SK-N-SH treated with all-trans-retinoic acid at 6 μM for 48 hours (cell line): ENCODE measurements around the gene ZRANB2.
A peak's percentile ranks its signal among the peaks of the same experiment; 100 is the strongest.

Source experiments
- ATAC-seq: fragments of 200-7000 bp; cut with Tn5 transposase; 3 replicates; pipeline ENCODE4 v1.9.1; 2020; ENCODE audit warnings: mild to moderate bottlenecking, moderate library complexity
- BACH2 ChIP-seq: fragments of 250-450 bp; sonication (Bioruptor Pico); IDR thresholded peaks from 2 replicates; pipeline ENCODE4 v1.9.0; 2021; ENCODE audit warnings: mild to moderate bottlenecking, borderline replicate concordance
- ESRRG ChIP-seq: fragments of 250-450 bp; sonication (Bioruptor Pico); IDR thresholded peaks from 2 replicates; pipeline ENCODE4 v1.6.1; 2021; ENCODE audit warnings: mild to moderate bottlenecking
- GLIS3 ChIP-seq: fragments of 250-450 bp; sonication (Bioruptor Pico); IDR thresholded peaks from 2 replicates; pipeline ENCODE4 v1.5.0; 2020; ENCODE audit warnings: mild to moderate bottlenecking, moderate library complexity
- ISL1 ChIP-seq: fragments of 250-450 bp; sonication (Bioruptor Pico); IDR thresholded peaks from 2 replicates; pipeline ENCODE4 v2.1.2; 2022; ENCODE audit warnings: mild to moderate bottlenecking, moderate library complexity
- OSR1 ChIP-seq: fragments of 250-450 bp; sonication (Bioruptor Pico); IDR thresholded peaks from 2 replicates; pipeline ENCODE4 v1.8.0; 2022; ENCODE audit warnings: moderate library complexity, mild to moderate bottlenecking, inconsistent platforms
- PATZ1 ChIP-seq: fragments of 250-450 bp; sonication (Bioruptor Pico); IDR thresholded peaks from 2 replicates; pipeline ENCODE4 v1.8.0; 2020; ENCODE audit warnings: mild to moderate bottlenecking, moderate library complexity, borderline replicate concordance
- PPARA ChIP-seq: fragments of 250-450 bp; sonication (Bioruptor Pico); IDR thresholded peaks from 2 replicates; pipeline ENCODE4 v1.5.0; 2020; ENCODE audit warnings: mild to moderate bottlenecking, borderline replicate concordance
- RARB ChIP-seq: fragments of 250-450 bp; sonication (Bioruptor Pico); IDR thresholded peaks from 2 replicates; pipeline ENCODE4 v1.8.0; 2021; ENCODE audit warnings: mild to moderate bottlenecking, moderate library complexity
- SNAI2 ChIP-seq: fragments of 250-450 bp; sonication (Bioruptor Pico); IDR thresholded peaks from 2 replicates; pipeline ENCODE4 v1.5.0; 2020; ENCODE audit warnings: mild to moderate bottlenecking, moderate library complexity
- TCF4 ChIP-seq: fragments of 250-450 bp; sonication (Bioruptor Pico); IDR thresholded peaks from 2 replicates; pipeline ENCODE4 v1.8.0; 2021; ENCODE audit warnings: mild to moderate bottlenecking, moderate library complexity, borderline replicate concordance
- TOX ChIP-seq: fragments of 250-450 bp; sonication (Bioruptor Pico); IDR thresholded peaks from 2 replicates; pipeline ENCODE4 v1.8.0; 2021; ENCODE audit warnings: mild to moderate bottlenecking, moderate library complexity, borderline replicate concordance
- ZC3H10 ChIP-seq: fragments of 250-450 bp; sonication (Bioruptor Pico); IDR thresholded peaks from 2 replicates; pipeline ENCODE4 v1.5.1; 2021; ENCODE audit warnings: mild to moderate bottlenecking, moderate library complexity
- ZFP3 ChIP-seq: fragments of 250-450 bp; sonication (Bioruptor Pico); IDR thresholded peaks from 2 replicates; pipeline ENCODE4 v1.5.0; 2020; ENCODE audit warnings: mild to moderate bottlenecking, moderate library complexity
- ZFP30 ChIP-seq: fragments of 450-650 bp; formaldehyde crosslinking; IDR thresholded peaks from 2 replicates; pipeline ENCODE4 v1.5.0; 2022; ENCODE audit warnings: mild to moderate bottlenecking, moderate library complexity
- ZNF565 ChIP-seq: fragments of 450-650 bp; formaldehyde crosslinking; conservative IDR thresholded peaks from 2 replicates; pipeline ENCODE4 v1.5.0; 2020; ENCODE audit warnings: low read depth, mild to moderate bottlenecking, moderate library complexity
- ZNF8 ChIP-seq: fragments of 450-650 bp; formaldehyde crosslinking; IDR thresholded peaks from 2 replicates; pipeline ENCODE4 v1.5.0; 2020; ENCODE audit warnings: mild to moderate bottlenecking, moderate library complexity
- TF ChIP-seq, protein P1 (sequence below): fragments of 250-450 bp; sonication (Bioruptor Pico); IDR thresholded peaks from 2 replicates; pipeline ENCODE4 v1.8.0; 2021; ENCODE audit warnings: low read depth, mild to moderate bottlenecking, moderate library complexity, borderline replicate concordance
- TF ChIP-seq, protein P2 (sequence below): fragments of 250-450 bp; sonication (Bioruptor Pico); IDR thresholded peaks from 2 replicates; pipeline ENCODE4 v1.5.1; 2020; ENCODE audit warnings: low read depth, mild to moderate bottlenecking, moderate library complexity
- TF ChIP-seq, protein P3 (sequence below): fragments of 250-450 bp; sonication (Bioruptor Pico); IDR thresholded peaks from 2 replicates; pipeline ENCODE4 v1.5.0; 2020; ENCODE audit warnings: mild to moderate bottlenecking, moderate library complexity
- TF ChIP-seq, protein P4 (sequence below): fragments of 250-450 bp; sonication (Bioruptor Pico); IDR thresholded peaks from 2 replicates; pipeline ENCODE4 v1.5.1; 2021; ENCODE audit warnings: mild to moderate bottlenecking, moderate library complexity

The ZRANB2 gene

DNA sequence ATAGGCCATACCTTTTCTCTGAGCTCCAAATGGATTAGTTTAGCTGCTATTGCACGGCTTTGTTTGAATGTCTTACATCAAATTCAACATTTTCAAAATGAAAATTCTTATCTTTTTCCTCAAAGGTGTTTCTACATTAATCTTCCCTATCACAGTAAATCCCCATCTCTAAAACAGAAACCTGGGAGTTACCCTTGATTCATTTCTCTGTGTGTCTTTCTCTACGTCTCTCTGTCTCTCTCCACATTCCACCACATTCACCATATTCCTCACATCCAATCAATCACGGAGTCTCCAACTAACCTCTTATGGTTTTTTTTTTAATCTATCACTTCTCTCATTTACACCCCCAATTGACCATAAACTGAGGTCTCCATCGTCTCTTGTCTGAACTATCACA, 57.3 kb downstream of the ZRANB2 start:
- no peak for TF ChIP-seq ZFP30 (CRISPR knock-in tag)
- TF ChIP-seq ZNF8 (CRISPR knock-in tag): no peak
- TF ChIP-seq, protein P1, sequence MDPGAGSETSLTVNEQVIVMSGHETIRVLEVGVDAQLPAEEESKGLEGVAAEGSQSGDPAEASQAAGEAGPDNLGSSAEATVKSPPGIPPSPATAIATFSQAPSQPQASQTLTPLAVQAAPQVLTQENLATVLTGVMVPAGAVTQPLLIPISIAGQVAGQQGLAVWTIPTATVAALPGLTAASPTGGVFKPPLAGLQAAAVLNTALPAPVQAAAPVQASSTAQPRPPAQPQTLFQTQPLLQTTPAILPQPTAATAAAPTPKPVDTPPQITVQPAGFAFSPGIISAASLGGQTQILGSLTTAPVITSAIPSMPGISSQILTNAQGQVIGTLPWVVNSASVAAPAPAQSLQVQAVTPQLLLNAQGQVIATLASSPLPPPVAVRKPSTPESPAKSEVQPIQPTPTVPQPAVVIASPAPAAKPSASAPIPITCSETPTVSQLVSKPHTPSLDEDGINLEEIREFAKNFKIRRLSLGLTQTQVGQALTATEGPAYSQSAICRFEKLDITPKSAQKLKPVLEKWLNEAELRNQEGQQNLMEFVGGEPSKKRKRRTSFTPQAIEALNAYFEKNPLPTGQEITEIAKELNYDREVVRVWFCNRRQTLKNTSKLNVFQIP: no peak
- TF ChIP-seq TOX (CRISPR knock-in tag): no peak
- TF ChIP-seq TCF4 (CRISPR knock-in tag): no peak
- TF ChIP-seq, protein P2, sequence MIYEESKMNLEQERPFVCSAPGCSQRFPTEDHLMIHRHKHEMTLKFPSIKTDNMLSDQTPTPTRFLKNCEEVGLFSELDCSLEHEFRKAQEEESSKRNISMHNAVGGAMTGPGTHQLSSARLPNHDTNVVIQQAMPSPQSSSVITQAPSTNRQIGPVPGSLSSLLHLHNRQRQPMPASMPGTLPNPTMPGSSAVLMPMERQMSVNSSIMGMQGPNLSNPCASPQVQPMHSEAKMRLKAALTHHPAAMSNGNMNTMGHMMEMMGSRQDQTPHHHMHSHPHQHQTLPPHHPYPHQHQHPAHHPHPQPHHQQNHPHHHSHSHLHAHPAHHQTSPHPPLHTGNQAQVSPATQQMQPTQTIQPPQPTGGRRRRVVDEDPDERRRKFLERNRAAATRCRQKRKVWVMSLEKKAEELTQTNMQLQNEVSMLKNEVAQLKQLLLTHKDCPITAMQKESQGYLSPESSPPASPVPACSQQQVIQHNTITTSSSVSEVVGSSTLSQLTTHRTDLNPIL (CRISPR knock-in tag): no peak
- no peak for TF ChIP-seq PATZ1 (CRISPR knock-in tag)
- ATAC-seq: no peak

GRCh38 chr1:71019233-71019969, 61.4 kb downstream of the ZRANB2 start:
- no peak for TF ChIP-seq ZFP3 (CRISPR knock-in tag)
- TF ChIP-seq, protein P3, sequence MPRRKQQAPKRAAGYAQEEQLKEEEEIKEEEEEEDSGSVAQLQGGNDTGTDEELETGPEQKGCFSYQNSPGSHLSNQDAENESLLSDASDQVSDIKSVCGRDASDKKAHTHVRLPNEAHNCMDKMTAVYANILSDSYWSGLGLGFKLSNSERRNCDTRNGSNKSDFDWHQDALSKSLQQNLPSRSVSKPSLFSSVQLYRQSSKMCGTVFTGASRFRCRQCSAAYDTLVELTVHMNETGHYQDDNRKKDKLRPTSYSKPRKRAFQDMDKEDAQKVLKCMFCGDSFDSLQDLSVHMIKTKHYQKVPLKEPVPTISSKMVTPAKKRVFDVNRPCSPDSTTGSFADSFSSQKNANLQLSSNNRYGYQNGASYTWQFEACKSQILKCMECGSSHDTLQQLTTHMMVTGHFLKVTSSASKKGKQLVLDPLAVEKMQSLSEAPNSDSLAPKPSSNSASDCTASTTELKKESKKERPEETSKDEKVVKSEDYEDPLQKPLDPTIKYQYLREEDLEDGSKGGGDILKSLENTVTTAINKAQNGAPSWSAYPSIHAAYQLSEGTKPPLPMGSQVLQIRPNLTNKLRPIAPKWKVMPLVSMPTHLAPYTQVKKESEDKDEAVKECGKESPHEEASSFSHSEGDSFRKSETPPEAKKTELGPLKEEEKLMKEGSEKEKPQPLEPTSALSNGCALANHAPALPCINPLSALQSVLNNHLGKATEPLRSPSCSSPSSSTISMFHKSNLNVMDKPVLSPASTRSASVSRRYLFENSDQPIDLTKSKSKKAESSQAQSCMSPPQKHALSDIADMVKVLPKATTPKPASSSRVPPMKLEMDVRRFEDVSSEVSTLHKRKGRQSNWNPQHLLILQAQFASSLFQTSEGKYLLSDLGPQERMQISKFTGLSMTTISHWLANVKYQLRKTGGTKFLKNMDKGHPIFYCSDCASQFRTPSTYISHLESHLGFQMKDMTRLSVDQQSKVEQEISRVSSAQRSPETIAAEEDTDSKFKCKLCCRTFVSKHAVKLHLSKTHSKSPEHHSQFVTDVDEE (CRISPR knock-in tag): 0 out of 2 replicates have a peak, but pooled peaks have one; percentile 70
- peak; percentile 31; the same call in 1 of the 2 replicates for TF ChIP-seq ISL1 (CRISPR knock-in tag)
- peak; percentile 66 for ATAC-seq

- TF ChIP-seq SNAI2 (CRISPR knock-in tag) (no peak), OSR1 (CRISPR knock-in tag) (no peak)
- no peak for ATAC-seq
Observed at GRCh38 chr1:71018791-71019190, 62.0 kb downstream of the ZRANB2 start.

GRCh38 chr1:71015745-71016144, 65.1 kb downstream of the ZRANB2 start:
- ATAC-seq: no peak
- TF ChIP-seq ESRRG (CRISPR knock-in tag) (no peak), ZNF565 (CRISPR knock-in tag) (no peak), ZFP3 (CRISPR knock-in tag) (no peak)
- TF ChIP-seq, all 23 proteins: peak for 0

- ATAC-seq: no peak
- TF ChIP-seq BACH2 (CRISPR knock-in tag) (no peak), GLIS3 (CRISPR knock-in tag) (no peak), PATZ1 (CRISPR knock-in tag) (no peak), ZC3H10 (CRISPR knock-in tag) (no peak), OSR1 (CRISPR knock-in tag) (no peak), PPARA (no peak), ZNF8 (CRISPR knock-in tag) (no peak), SNAI2 (CRISPR knock-in tag) (no peak), RARB (CRISPR knock-in tag) (no peak), ISL1 (CRISPR knock-in tag) (no peak)
- TF ChIP-seq, protein P4, sequence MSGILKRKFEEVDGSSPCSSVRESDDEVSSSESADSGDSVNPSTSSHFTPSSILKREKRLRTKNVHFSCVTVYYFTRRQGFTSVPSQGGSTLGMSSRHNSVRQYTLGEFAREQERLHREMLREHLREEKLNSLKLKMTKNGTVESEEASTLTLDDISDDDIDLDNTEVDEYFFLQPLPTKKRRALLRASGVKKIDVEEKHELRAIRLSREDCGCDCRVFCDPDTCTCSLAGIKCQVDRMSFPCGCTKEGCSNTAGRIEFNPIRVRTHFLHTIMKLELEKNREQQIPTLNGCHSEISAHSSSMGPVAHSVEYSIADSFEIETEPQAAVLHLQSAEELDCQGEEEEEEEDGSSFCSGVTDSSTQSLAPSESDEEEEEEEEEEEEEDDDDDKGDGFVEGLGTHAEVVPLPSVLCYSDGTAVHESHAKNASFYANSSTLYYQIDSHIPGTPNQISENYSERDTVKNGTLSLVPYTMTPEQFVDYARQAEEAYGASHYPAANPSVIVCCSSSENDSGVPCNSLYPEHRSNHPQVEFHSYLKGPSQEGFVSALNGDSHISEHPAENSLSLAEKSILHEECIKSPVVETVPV: no peak
- TF ChIP-seq, protein P3 (CRISPR knock-in tag): no peak
Observed at GRCh38 chr1:71014178-71014579, 66.7 kb downstream of the ZRANB2 start.
